ENCODE measurements around the gene YPEL3.

DNA sequence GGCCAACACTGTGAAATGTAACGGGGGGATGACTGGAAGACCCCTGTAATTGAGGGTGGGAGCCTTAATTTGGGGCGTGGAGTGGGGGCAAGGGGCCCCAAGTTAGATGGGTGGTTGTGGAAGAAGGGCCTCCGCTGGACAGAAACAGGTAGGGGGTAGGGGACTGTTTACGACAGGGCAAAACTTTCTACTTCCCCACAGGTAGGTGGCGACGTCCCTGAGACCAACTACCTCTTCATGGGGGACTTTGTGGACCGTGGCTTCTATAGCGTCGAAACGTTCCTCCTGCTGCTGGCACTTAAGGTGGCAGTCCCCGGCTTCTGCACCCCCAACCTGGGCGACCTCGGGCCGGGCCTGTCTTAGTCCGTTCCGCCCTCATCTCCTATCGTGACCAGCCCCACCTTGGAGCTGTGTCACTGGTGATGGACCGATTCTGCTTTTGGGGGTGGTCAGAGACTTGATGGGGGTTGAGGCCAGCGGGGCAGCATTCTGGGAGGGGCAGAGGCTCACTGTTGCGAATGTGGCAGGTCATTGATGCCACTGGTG lies 13.4 kb downstream of the YPEL3 start:
- TF ChIP-seq, protein P1, sequence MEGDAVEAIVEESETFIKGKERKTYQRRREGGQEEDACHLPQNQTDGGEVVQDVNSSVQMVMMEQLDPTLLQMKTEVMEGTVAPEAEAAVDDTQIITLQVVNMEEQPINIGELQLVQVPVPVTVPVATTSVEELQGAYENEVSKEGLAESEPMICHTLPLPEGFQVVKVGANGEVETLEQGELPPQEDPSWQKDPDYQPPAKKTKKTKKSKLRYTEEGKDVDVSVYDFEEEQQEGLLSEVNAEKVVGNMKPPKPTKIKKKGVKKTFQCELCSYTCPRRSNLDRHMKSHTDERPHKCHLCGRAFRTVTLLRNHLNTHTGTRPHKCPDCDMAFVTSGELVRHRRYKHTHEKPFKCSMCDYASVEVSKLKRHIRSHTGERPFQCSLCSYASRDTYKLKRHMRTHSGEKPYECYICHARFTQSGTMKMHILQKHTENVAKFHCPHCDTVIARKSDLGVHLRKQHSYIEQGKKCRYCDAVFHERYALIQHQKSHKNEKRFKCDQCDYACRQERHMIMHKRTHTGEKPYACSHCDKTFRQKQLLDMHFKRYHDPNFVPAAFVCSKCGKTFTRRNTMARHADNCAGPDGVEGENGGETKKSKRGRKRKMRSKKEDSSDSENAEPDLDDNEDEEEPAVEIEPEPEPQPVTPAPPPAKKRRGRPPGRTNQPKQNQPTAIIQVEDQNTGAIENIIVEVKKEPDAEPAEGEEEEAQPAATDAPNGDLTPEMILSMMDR (IDR thresholded peaks at IDR 0.05; ENCODE audit: poor library complexity) = peak; percentile 22
- TF ChIP-seq EZH2 (IDR thresholded peaks at IDR 0.05; ENCODE audit: borderline replicate concordance) = no peak

All from hepatocyte (in vitro differentiated cells).